ENCODE measurements around the gene ZNF541.
"Not testable (repeated sequence)": the region's sequence is repeated elsewhere in the genome, so short reads cannot be mapped to it uniquely, and the experiment has no call there.

The ZNF541 gene

GRCh38 chr19:47600246-47601179, 27.6 kb upstream of the ZNF541 start:
- peak; percentile 99 for DNase-seq
- H3K36me3 Mint-ChIP-seq (ENCODE audit: low read depth) = no peaks in the 10 kb centered on the region
- H3K4me1 Mint-ChIP-seq = peaks cover 17% of the 10 kb centered on the region
- no peak for TF ChIP-seq CTCF (IDR thresholded peaks at IDR 0.05)
- H3K27ac Mint-ChIP-seq = peak overlapping the region; percentile 87
- peaks cover 52% of the 10 kb centered on the region for H3K27me3 Mint-ChIP-seq (ENCODE audit: low read depth, poor library complexity)
- peak overlapping the region; percentile 88 for H3K4me3 Mint-ChIP-seq
- no peaks in the 10 kb centered on the region for H3K9me3 Mint-ChIP-seq

- H3K27ac Mint-ChIP-seq; DNase-seq; H3K9me3 Mint-ChIP-seq; H3K36me3 Mint-ChIP-seq (ENCODE audit: low read depth): not testable (repeated sequence)
- Mint-ChIP-seq H3K4me1 (peaks cover 17% of the 10 kb centered on the region), H3K4me3 (peak overlapping the region; percentile 88), H3K27me3 (ENCODE audit: low read depth, poor library complexity) (peaks cover 52% of the 10 kb centered on the region)
These were observed 26.8 kb upstream of the ZNF541 start for GRCh38 chr19:47599671-47600245.

- no peak for TF ChIP-seq CTCF (IDR thresholded peaks at IDR 0.05)
- peaks cover 17% of the 10 kb centered on the region for H3K4me1 Mint-ChIP-seq
- no peaks in the 10 kb centered on the region for H3K9me3 Mint-ChIP-seq
- peaks cover 45% of the 10 kb centered on the region for H3K27me3 Mint-ChIP-seq (ENCODE audit: low read depth, poor library complexity)
- H3K4me3 Mint-ChIP-seq = peak overlapping the region; percentile 75
- no peak overlapping the region for H3K27ac Mint-ChIP-seq
- DNase-seq = no peak
- H3K36me3 Mint-ChIP-seq (ENCODE audit: low read depth) = no peaks in the 10 kb centered on the region
These were observed 25.7 kb upstream of the ZNF541 start for GRCh38 chr19:47598407-47599349.

GRCh38 chr19:47595944-47596343, 23.0 kb upstream of the ZNF541 start:
- TF ChIP-seq CTCF (IDR thresholded peaks at IDR 0.05) = no peak
- no peaks in the 10 kb centered on the region for H3K36me3 Mint-ChIP-seq (ENCODE audit: low read depth)
- H3K4me3 Mint-ChIP-seq = no peak overlapping the region
- H3K27me3 Mint-ChIP-seq (ENCODE audit: low read depth, poor library complexity) = peaks cover 30% of the 10 kb centered on the region
- DNase-seq = no peak
- no peaks in the 10 kb centered on the region for H3K9me3 Mint-ChIP-seq
- H3K4me1 Mint-ChIP-seq = peaks cover 17% of the 10 kb centered on the region
- no peak overlapping the region for H3K27ac Mint-ChIP-seq

GRCh38 chr19:47593860-47594259, 20.9 kb upstream of the ZNF541 start:
- peak overlapping the region; percentile 81 for H3K27ac Mint-ChIP-seq
- DNase-seq = no peak
- H3K4me3 Mint-ChIP-seq = no peak overlapping the region
- peaks cover 26% of the 10 kb centered on the region for H3K27me3 Mint-ChIP-seq (ENCODE audit: low read depth, poor library complexity)
- TF ChIP-seq CTCF (IDR thresholded peaks at IDR 0.05) = no peak
- peaks cover 9% of the 10 kb centered on the region for H3K9me3 Mint-ChIP-seq
- H3K4me1 Mint-ChIP-seq = peaks cover 6% of the 10 kb centered on the region
- H3K36me3 Mint-ChIP-seq (ENCODE audit: low read depth) = no peaks in the 10 kb centered on the region

- H3K4me1 Mint-ChIP-seq = no peaks in the 10 kb centered on the region
- no peaks in the 10 kb centered on the region for H3K36me3 Mint-ChIP-seq (ENCODE audit: low read depth)
- H3K9me3 Mint-ChIP-seq = peaks cover 34% of the 10 kb centered on the region
- DNase-seq = no peak
- no peak overlapping the region for H3K4me3 Mint-ChIP-seq
- TF ChIP-seq CTCF (IDR thresholded peaks at IDR 0.05) = no peak
- H3K27ac Mint-ChIP-seq = no peak overlapping the region
- H3K27me3 Mint-ChIP-seq (ENCODE audit: low read depth, poor library complexity) = peaks cover 25% of the 10 kb centered on the region
These were observed 16.9 kb upstream of the ZNF541 start for GRCh38 chr19:47589824-47590223.

Measured in nephron progenitor cell (in vitro differentiated cells).